GM19025 (cell line): ENCODE results near the gene OR1L8.
"Not testable (repeated sequence)": the region's sequence is repeated elsewhere in the genome, so short reads cannot be mapped to it uniquely, and the experiment has no call there.

ENCODE experiments used
- ATAC-seq: cut with Tn5 transposase; IDR thresholded peaks from one replicate; pipeline ENCODE4 v1.9.1; 2021; ENCODE audit warnings: mild to moderate bottlenecking, low read depth, moderate library complexity; ENCODE audit not compliant: unreplicated experiment

OR1L8 gene

GRCh38 chr9:122583284-122583683 is at the start of gene OR1L8:
OR1L8 (minus strand) TSS chr9:122583384; CDS start chr9:122568477, 14,907 bp downstream.
- ATAC-seq = not testable (repeated sequence)

- ATAC-seq = no peak
Measured at GRCh38 chr9:122619996-122620395, 36.8 kb upstream of the OR1L8 start.

GRCh38 chr9:122614362-122614761 is 31.2 kb upstream of the OR1L8 start, which contains the start of gene OR1Q1:
OR1Q1 (plus strand) TSS chr9:122614738; CDS start chr9:122614738, 0 bp downstream.
- no peak for ATAC-seq

- ATAC-seq = no peak
Measured at GRCh38 chr9:122609804-122610203, 26.6 kb upstream of the OR1L8 start.

- no peak for ATAC-seq
Measured at GRCh38 chr9:122606587-122606986, 23.4 kb upstream of the OR1L8 start.

- ATAC-seq = no peak
Measured at GRCh38 chr9:122605691-122606090, 22.5 kb upstream of the OR1L8 start.

- ATAC-seq = no peak
Measured at GRCh38 chr9:122580360-122580759, 2.8 kb downstream of the OR1L8 start.

- ATAC-seq = no peak
Measured at GRCh38 chr9:122579874-122580273, 3.3 kb downstream of the OR1L8 start.

GRCh38 chr9:122572456-122572855 is 10.7 kb downstream of the OR1L8 start:
- no peak for ATAC-seq

GRCh38 chr9:122567901-122568300 is 15.3 kb downstream of the OR1L8 start:
- no peak for ATAC-seq

- ATAC-seq = no peak
Measured at GRCh38 chr9:122562134-122562760, 20.9 kb downstream of the OR1L8 start.

- no peak for ATAC-seq
Measured at GRCh38 chr9:122561446-122561845, 21.7 kb downstream of the OR1L8 start.

- ATAC-seq = no peak
Measured at GRCh38 chr9:122552812-122553211, 30.4 kb downstream of the OR1L8 start, which contains the start of gene OR1N2. OR1N2 (plus strand) TSS chr9:122553112; CDS start chr9:122553212, 100 bp downstream.

- no peak for ATAC-seq
Measured at GRCh38 chr9:122551371-122551770, 31.8 kb downstream of the OR1L8 start.

- ATAC-seq = no peak
Measured at GRCh38 chr9:122546196-122546595, 37.0 kb downstream of the OR1L8 start.

- no peak for ATAC-seq
Measured at GRCh38 chr9:122538757-122539156, 44.4 kb downstream of the OR1L8 start.

- not testable (repeated sequence) for ATAC-seq
Measured at GRCh38 chr9:122537066-122537465, 46.1 kb downstream of the OR1L8 start.

GRCh38 chr9:122536134-122536533 is 47.0 kb downstream of the OR1L8 start:
- no peak for ATAC-seq

GRCh38 chr9:122531157-122531556 is 52.0 kb downstream of the OR1L8 start:
- not testable (repeated sequence) for ATAC-seq

- no peak for ATAC-seq
Measured at GRCh38 chr9:122527193-122527592, 56.0 kb downstream of the OR1L8 start, which contains the start of gene OR1N1. OR1N1 (minus strand) TSS chr9:122527293; CDS start chr9:122527293, 0 bp downstream.

- ATAC-seq = no peak
Measured at GRCh38 chr9:122526602-122527001, 56.6 kb downstream of the OR1L8 start.

- no peak for ATAC-seq
Measured at GRCh38 chr9:122519376-122519775, 63.8 kb downstream of the OR1L8 start.
